ENCODE measurements around the gene OGFOD1. TPM values are rescaled to one million over a fixed set of nuclear protein-coding genes. Genes with fewer than 3 reads are reported as not detected.

Gene OGFOD1
- total and polyA plus RNA-seq, 2 of the 13 experiments (the other 11 are each of a cell fraction or from before 2014, with no cell fraction given) = 35.2 to 81.3 TPM

- TF ChIP-seq PRDM15 (CRISPR knock-in tag; IDR thresholded peaks at IDR 0.05) (peak; percentile 91), FOSL2 (CRISPR knock-in tag; IDR thresholded peaks at IDR 0.05) (no peak), MLX (CRISPR knock-in tag; IDR thresholded peaks at IDR 0.05) (no peak), TSC22D2 (CRISPR knock-in tag; IDR thresholded peaks at IDR 0.05; ENCODE audit: borderline replicate concordance) (no peak), ZNF574 (CRISPR knock-in tag; IDR thresholded peaks at IDR 0.05) (no peak), ZNF432 (CRISPR knock-in tag; IDR thresholded peaks at IDR 0.05; ENCODE audit: borderline replicate concordance) (no peak), CHD4 (IDR thresholded peaks at IDR 0.05; ENCODE audit: borderline replicate concordance, low read length) (0 out of 2 replicates have a peak, but pooled peaks have one; percentile 64), MAFK (conservative IDR thresholded peaks at IDR 0.05 in 1 of 2, IDR thresholded peaks at IDR 0.05 in 1 of 2; ENCODE audit: low read length in 2 of 2) (no peak), ZFP82 (CRISPR knock-in tag; IDR thresholded peaks at IDR 0.05; ENCODE audit: borderline replicate concordance) (no peak), NFKBIZ (CRISPR knock-in tag; IDR thresholded peaks at IDR 0.05) (no peak), BATF2 (CRISPR knock-in tag; IDR thresholded peaks at IDR 0.05) (no peak), NCOA5 (CRISPR knock-in tag; IDR thresholded peaks at IDR 0.05) (no peak), THAP8 (CRISPR knock-in tag; IDR thresholded peaks at IDR 0.05; ENCODE audit: borderline replicate concordance) (no peak), ZGPAT (CRISPR knock-in tag; IDR thresholded peaks at IDR 0.05) (no peak), ZBTB14 (CRISPR knock-in tag; IDR thresholded peaks at IDR 0.05) (no peak), HOXA3 (CRISPR knock-in tag; IDR thresholded peaks at IDR 0.05) (peak; percentile 32; the same call in 1 of the 2 replicates), TBP (CRISPR knock-in tag; IDR thresholded peaks at IDR 0.05) (no peak)
These were observed 42.8 kb upstream of the OGFOD1 start (continued) for GRCh38 chr16:56408379-56409098.

Measured in HepG2 (cell line).